Neural cell (in vitro differentiated cells): Measurements from ENCODE around the gene OTULINL. TPM values are rescaled to one million over a fixed set of nuclear protein-coding genes. Genes with fewer than 3 reads are reported as not detected.

Source experiments
- H2AFZ ChIP-seq: fragments of 200-600, 300-800 bp; sonication (generic), shearing (Covaris generic); 2 replicates; pipeline ENCODE4 v1.6.0; 2014; ENCODE audit warnings: low read depth, mild to moderate bottlenecking, antibody characterized with exemption, low read length, moderate library complexity
- H3F3A ChIP-seq: fragments of 200-600 bp; shearing (Covaris generic); 2 replicates; pipeline ENCODE4 v1.6.1; 2016; ENCODE audit warnings: mild to moderate bottlenecking, moderate library complexity, mixed read lengths, antibody characterized with exemption, low read length; ENCODE audit not compliant: insufficient read depth, poor library complexity, severe bottlenecking
- H3K27ac ChIP-seq: fragments of 200-600, 300-800 bp; sonication (generic), shearing (Covaris generic); 2 replicates; pipeline ENCODE4 v1.5.1; 2014; ENCODE audit warnings: mild to moderate bottlenecking, low read length, moderate library complexity
- H3K27me3 ChIP-seq: fragments of 300-800, 200-600 bp; sonication (generic), shearing (Covaris generic); 2 replicates; pipeline ENCODE4 v1.6.0; 2014; ENCODE audit warnings: mild to moderate bottlenecking, low read depth, low read length, moderate library complexity; ENCODE audit not compliant: insufficient read depth
- H3K36me3 ChIP-seq: fragments of 300-800, 200-600 bp; sonication (generic), shearing (Covaris generic); 2 replicates; pipeline ENCODE4 v1.5.1; 2014; ENCODE audit warnings: mild to moderate bottlenecking, antibody characterized with exemption, low read length, moderate library complexity; ENCODE audit not compliant: insufficient read depth
- H3K4me2 ChIP-seq: fragments of 300-800, 200-600 bp; sonication (generic), shearing (Covaris generic); 2 replicates; pipeline ENCODE4 v1.6.0; 2014; ENCODE audit warnings: mild to moderate bottlenecking, low read length
- H3K4me3 ChIP-seq: fragments of 300-800, 200-600 bp; sonication (generic), shearing (Covaris generic); 2 replicates; pipeline ENCODE4 v1.5.1; 2014; ENCODE audit warnings: mild to moderate bottlenecking, low read length, moderate library complexity
- H3K79me2 ChIP-seq: fragments of 200-600 bp; shearing (Covaris generic); replicated peaks from 2 replicates; pipeline ENCODE4 v1.6.0; 2014; ENCODE audit warnings: mild to moderate bottlenecking, low read length, moderate library complexity; ENCODE audit not compliant: insufficient read depth
- H3K9ac ChIP-seq: fragments of 300-800, 200-600 bp; sonication (generic), shearing (Covaris generic); 2 replicates; pipeline ENCODE4 v1.6.1; 2016; ENCODE audit warnings: mild to moderate bottlenecking, low read length, mixed read lengths
- H3K9me2 ChIP-seq: fragments of 200-600 bp; shearing (Covaris generic); 2 replicates; pipeline ENCODE4 v1.6.1; 2016; ENCODE audit warnings: mild to moderate bottlenecking, low read length, mixed read lengths; ENCODE audit not compliant: insufficient read depth
- H3K9me3 ChIP-seq: fragments of 200-600, 300-800 bp; sonication (generic), shearing (Covaris generic); 2 replicates; pipeline ENCODE4 v1.6.1; 2016; ENCODE audit warnings: mild to moderate bottlenecking, mixed run types, low read length, moderate library complexity, mixed read lengths
- H4K20me1 ChIP-seq: fragments of 200-600 bp; shearing (Covaris generic); 2 replicates; pipeline ENCODE4 v1.6.1; 2016; ENCODE audit warnings: mild to moderate bottlenecking, mixed run types; ENCODE audit not compliant: insufficient read depth
- EP300 ChIP-seq: fragments of 450-650 bp; conservative IDR thresholded peaks from 2 replicates; pipeline ENCODE4 v1.6.1; 2014; ENCODE audit warnings: antibody characterized with exemption, mild to moderate bottlenecking, moderate library complexity; ENCODE audit not compliant: poor library complexity, severe bottlenecking
- EZH2 ChIP-seq: fragments of 200-600, 300-800 bp; shearing (Covaris generic), sonication (generic); IDR thresholded peaks from 2 replicates; pipeline ENCODE4 v1.6.1; 2014; ENCODE audit warnings: antibody characterized with exemption, low read length, borderline replicate concordance, mild to moderate bottlenecking; ENCODE audit not compliant: insufficient read depth, poor library complexity, severe bottlenecking
- MXI1 ChIP-seq: fragments of 450-650 bp; conservative IDR thresholded peaks from 2 replicates; pipeline ENCODE4 v1.6.1; 2014; ENCODE audit warnings: antibody characterized with exemption, mild to moderate bottlenecking; ENCODE audit not compliant: poor library complexity, severe bottlenecking
- POLR2AphosphoS5 ChIP-seq: IDR thresholded peaks from 2 replicates; pipeline ENCODE4 v1.6.1; 2012
- RAD21 ChIP-seq: fragments of 450-650 bp; conservative IDR thresholded peaks from 2 replicates; pipeline ENCODE4 v1.6.1; 2014; ENCODE audit warnings: antibody characterized with exemption, mild to moderate bottlenecking, moderate library complexity
- REST ChIP-seq: IDR thresholded peaks from 2 replicates; pipeline ENCODE4 v1.6.1; 2012; ENCODE audit warnings: borderline replicate concordance
- SMC3 ChIP-seq: fragments of 450-650 bp; conservative IDR thresholded peaks from 2 replicates; pipeline ENCODE4 v1.6.1; 2014; ENCODE audit warnings: antibody characterized with exemption, mild to moderate bottlenecking, moderate library complexity; ENCODE audit not compliant: poor library complexity
- TAF1 ChIP-seq: IDR thresholded peaks from 2 replicates; pipeline ENCODE4 v1.6.1; 2012; ENCODE audit warnings: low read depth
- polyA plus RNA-seq: library from polyadenylated mRNA; depleted of rRNA; stranded (reverse); fragments of >200 nt; gene quantifications from 2 replicates; pipeline ENCODE4 v1.2.3, GENCODE V29; 2014
- TF ChIP-seq, protein P1 (sequence below): fragments of 450-650 bp; IDR thresholded peaks from 2 replicates; pipeline ENCODE4 v1.5.1; 2014; ENCODE audit warnings: antibody characterized with exemption, mild to moderate bottlenecking, moderate library complexity; ENCODE audit not compliant: poor library complexity, severe bottlenecking

OTULINL gene
- polyA plus RNA-seq, 1 donor from 2014 or later = 7.2 TPM

GRCh38 chr5:14582797-14583137 lies 1.2 kb downstream of the OTULINL start:
- no peak for TF ChIP-seq RAD21
- TF ChIP-seq POLR2AphosphoS5 = no peak
- TF ChIP-seq, protein P1, sequence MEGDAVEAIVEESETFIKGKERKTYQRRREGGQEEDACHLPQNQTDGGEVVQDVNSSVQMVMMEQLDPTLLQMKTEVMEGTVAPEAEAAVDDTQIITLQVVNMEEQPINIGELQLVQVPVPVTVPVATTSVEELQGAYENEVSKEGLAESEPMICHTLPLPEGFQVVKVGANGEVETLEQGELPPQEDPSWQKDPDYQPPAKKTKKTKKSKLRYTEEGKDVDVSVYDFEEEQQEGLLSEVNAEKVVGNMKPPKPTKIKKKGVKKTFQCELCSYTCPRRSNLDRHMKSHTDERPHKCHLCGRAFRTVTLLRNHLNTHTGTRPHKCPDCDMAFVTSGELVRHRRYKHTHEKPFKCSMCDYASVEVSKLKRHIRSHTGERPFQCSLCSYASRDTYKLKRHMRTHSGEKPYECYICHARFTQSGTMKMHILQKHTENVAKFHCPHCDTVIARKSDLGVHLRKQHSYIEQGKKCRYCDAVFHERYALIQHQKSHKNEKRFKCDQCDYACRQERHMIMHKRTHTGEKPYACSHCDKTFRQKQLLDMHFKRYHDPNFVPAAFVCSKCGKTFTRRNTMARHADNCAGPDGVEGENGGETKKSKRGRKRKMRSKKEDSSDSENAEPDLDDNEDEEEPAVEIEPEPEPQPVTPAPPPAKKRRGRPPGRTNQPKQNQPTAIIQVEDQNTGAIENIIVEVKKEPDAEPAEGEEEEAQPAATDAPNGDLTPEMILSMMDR = no peak
- TF ChIP-seq EP300 = no peak
- no peak for TF ChIP-seq EZH2
- no peak for TF ChIP-seq REST
- TF ChIP-seq SMC3 = no peak
- no peak for TF ChIP-seq TAF1
- TF ChIP-seq MXI1 = no peak
- H3K36me3 ChIP-seq = no peaks in the 10 kb centered on the region
- H3F3A ChIP-seq = no peaks in the 10 kb centered on the region
- H3K9ac ChIP-seq = peak overlapping the region; percentile 73
- H3K9me2 ChIP-seq = no peaks in the 10 kb centered on the region
- H4K20me1 ChIP-seq = no peaks in the 10 kb centered on the region
- H3K79me2 ChIP-seq = no peaks in the 10 kb centered on the region
- H3K4me2 ChIP-seq = no peak overlapping the region
- no peak overlapping the region for H2AFZ ChIP-seq
- no peaks in the 10 kb centered on the region for H3K9me3 ChIP-seq
- peak overlapping the region; percentile 44 for H3K27ac ChIP-seq
- peaks cover 10% of the 10 kb centered on the region for H3K27me3 ChIP-seq
- H3K4me3 ChIP-seq = peak overlapping the region; percentile 86

GRCh38 chr5:14584848-14585247 lies 3.3 kb downstream of the OTULINL start:
- Histone ChIP-seq H3K79me2 (no peaks in the 10 kb centered on the region), H3F3A (no peaks in the 10 kb centered on the region), H3K27me3 (peaks cover 10% of the 10 kb centered on the region), H2AFZ (no peak overlapping the region), H3K9me2 (no peaks in the 10 kb centered on the region), H3K27ac (no peak overlapping the region), H3K9ac (no peak overlapping the region), H3K4me3 (no peak overlapping the region), H3K36me3 (no peaks in the 10 kb centered on the region), H3K4me2 (no peak overlapping the region), H3K9me3 (no peaks in the 10 kb centered on the region), H4K20me1 (no peaks in the 10 kb centered on the region)
- TF ChIP-seq TAF1 (no peak), EZH2 (no peak), REST (no peak), MXI1 (no peak), POLR2AphosphoS5 (no peak), SMC3 (no peak), EP300 (no peak), RAD21 (no peak)
- TF ChIP-seq, protein P1 = no peak
